ENCODE data around the gene SHC3.

The SHC3 gene

GRCh38 chr9:89109666-89110065 is 69.0 kb downstream of the SHC3 start:
- TF ChIP-seq, protein P1, sequence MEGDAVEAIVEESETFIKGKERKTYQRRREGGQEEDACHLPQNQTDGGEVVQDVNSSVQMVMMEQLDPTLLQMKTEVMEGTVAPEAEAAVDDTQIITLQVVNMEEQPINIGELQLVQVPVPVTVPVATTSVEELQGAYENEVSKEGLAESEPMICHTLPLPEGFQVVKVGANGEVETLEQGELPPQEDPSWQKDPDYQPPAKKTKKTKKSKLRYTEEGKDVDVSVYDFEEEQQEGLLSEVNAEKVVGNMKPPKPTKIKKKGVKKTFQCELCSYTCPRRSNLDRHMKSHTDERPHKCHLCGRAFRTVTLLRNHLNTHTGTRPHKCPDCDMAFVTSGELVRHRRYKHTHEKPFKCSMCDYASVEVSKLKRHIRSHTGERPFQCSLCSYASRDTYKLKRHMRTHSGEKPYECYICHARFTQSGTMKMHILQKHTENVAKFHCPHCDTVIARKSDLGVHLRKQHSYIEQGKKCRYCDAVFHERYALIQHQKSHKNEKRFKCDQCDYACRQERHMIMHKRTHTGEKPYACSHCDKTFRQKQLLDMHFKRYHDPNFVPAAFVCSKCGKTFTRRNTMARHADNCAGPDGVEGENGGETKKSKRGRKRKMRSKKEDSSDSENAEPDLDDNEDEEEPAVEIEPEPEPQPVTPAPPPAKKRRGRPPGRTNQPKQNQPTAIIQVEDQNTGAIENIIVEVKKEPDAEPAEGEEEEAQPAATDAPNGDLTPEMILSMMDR (IDR thresholded peaks at IDR 0.05; ENCODE audit: borderline replicate concordance, insufficient read depth, low read depth, low read length), result no peak
- no peak overlapping the region for H3K4me3 ChIP-seq (ENCODE audit: low read depth, low read length)

DNA sequence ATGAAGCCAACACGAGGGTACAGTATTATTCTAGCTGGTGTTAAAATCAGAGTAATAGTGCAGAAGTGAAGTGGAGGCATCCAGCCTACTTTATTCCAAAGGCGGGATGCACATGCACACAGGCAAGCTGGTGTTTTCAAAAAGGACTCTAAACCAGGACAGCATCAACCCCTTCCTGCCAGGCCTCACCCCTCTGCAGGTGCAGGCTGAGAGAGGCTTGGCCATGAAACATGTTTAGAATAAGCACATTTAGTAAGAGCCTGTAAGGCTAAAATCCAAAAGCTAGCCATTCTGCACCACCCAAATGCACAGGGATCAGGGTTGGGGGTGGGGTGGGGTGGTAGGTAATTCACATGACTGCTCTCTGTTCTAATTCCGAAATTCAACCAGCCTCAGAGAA is 71.2 kb downstream of the SHC3 start:
- TF ChIP-seq, protein P1 (IDR thresholded peaks at IDR 0.05; ENCODE audit: borderline replicate concordance, insufficient read depth, low read depth, low read length), result no peak
- H3K4me3 ChIP-seq (ENCODE audit: low read depth, low read length), result no peak overlapping the region

DNA sequence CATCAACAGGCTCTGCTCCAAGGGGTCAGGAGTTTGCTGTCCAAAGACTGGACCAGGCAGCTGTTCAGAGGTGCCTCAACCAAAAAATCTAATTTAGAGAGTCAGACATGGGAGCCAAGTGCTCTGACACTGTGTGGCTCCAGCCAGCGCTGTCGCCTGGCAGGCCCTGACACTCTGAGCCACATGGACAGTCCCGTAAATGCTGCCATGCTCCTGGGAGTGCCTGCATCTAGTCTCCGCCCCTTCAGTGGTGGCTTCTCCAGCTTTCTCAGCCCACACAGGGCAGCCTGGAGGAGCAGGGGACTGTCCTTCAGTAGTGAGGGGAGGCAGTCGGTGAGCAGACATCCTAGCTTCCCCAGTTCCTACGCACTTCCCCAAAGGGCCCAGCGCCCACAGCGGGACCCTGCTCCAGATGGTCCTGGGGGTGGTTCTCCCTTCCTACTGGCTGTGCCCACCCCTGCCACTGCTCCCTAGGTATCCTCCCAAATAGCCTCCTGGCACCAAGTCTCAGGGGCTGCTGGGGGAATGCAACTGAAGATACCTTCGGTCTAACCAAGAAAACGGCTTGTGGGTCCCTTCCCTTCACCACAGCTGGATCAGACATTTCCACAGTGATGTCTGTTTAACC is 72.3 kb downstream of the SHC3 start:
- no peak overlapping the region for H3K4me3 ChIP-seq (ENCODE audit: low read depth, low read length)

GRCh38 chr9:89104821-89105220 is 73.8 kb downstream of the SHC3 start:
- H3K4me3 ChIP-seq (ENCODE audit: low read depth, low read length), result no peak overlapping the region
- TF ChIP-seq, protein P1 (IDR thresholded peaks at IDR 0.05; ENCODE audit: borderline replicate concordance, insufficient read depth, low read depth, low read length), result no peak

More for the DNA sequence above, 72.3 kb downstream of the SHC3 start:
- TF ChIP-seq, protein P1 (IDR thresholded peaks at IDR 0.05; ENCODE audit: borderline replicate concordance, insufficient read depth, low read depth, low read length), result no peak

DNA sequence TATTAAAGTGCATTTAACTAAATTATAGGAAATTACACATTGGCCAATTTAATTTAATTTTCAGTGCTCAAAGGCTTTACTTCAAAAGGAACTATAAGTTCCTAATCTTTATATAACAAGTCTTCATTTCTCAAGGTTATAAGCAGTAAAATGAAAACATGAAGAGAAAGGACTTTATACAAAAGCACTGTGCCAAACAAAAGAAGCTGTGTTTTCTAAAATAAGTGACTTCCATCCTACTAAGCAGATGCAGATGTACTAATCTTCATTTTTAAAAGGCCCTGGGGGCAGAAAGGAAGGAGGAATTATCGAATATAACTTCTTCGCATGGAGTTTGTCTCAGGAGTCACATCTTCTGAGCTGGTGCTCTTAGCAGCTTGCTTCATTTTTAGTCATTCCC is 81.4 kb downstream of the SHC3 start:
- no peak overlapping the region for H3K4me3 ChIP-seq (ENCODE audit: low read depth, low read length)
- TF ChIP-seq, protein P1 (IDR thresholded peaks at IDR 0.05; ENCODE audit: borderline replicate concordance, insufficient read depth, low read depth, low read length), result no peak

DNA sequence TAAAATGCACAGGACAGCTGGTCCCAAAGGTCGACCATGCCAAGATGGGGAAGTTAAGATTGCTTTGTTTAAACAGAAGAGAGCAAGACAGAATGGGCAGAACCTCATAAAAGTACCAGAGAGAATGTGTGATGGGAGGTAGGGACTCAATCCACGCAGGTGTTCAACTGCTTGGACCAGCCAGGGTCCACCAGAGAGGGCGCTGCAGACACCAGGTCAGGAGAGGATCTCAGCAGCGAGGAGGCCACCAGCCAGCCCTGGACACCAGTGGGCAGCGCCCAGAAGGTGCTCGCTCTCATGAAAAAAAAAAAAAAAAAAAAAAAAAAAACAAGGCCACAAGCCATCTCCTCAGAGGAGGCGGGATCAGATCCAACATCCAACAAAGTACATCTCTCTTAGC is 81.8 kb downstream of the SHC3 start:
- TF ChIP-seq, protein P1 (IDR thresholded peaks at IDR 0.05; ENCODE audit: borderline replicate concordance, insufficient read depth, low read depth, low read length), result 0 out of 2 replicates have a peak, but pooled peaks have one; percentile 18
- no peak overlapping the region for H3K4me3 ChIP-seq (ENCODE audit: low read depth, low read length)

DNA sequence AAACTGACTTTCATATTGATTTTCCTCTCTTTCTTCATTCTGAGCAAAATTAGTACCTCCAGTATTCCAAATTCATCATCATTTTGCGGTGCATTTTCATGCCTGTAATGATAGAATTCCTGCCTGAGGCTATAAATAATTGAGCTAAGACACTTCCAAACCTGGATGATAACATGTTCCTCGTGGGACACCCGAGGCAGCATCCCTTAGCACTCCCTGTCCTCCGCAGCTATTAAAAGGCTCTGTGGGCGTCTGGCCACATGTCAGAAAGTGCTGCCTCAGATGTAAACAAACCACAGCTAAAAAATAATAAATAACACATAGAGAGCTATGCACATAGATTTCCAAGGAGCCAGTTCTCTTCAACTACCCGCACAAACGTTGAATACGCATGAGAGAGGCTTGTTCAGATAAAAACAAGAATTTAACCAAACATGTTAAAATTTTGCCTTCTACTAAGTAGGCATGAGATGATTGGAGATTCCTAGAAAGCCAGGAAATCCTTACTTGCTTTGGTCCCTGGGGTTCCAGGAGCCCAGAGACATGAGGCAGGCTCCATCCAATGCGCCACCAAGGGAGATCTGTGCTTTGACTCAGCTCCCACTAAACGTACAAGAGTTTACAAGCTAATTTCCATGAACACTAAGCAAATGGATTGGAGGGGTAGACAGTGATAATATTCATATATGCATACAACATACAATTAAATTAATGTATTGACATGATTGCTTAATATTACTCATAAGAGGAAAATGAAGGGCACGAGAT is 82.7 kb downstream of the SHC3 start:
- TF ChIP-seq, protein P1 (IDR thresholded peaks at IDR 0.05; ENCODE audit: borderline replicate concordance, insufficient read depth, low read depth, low read length), result no peak
- H3K4me3 ChIP-seq (ENCODE audit: low read depth, low read length), result no peak overlapping the region
